Mesenchymal stem cell (in vitro differentiated cells and primary cell): ENCODE results near the gene KDELR3.

Experiments
- DNase-seq: peaks from one replicate; pipeline ENCODE4 v3.0.0-alpha.2; 2013
- H2AFZ ChIP-seq: one replicate; pipeline ENCODE4 v1.6.1; 2013; ENCODE audit warnings: low read depth, mild to moderate bottlenecking, control low read depth, inconsistent platforms, low read length, moderate library complexity
- H2AK5ac ChIP-seq: 2 replicates; pipeline ENCODE4 v1.6.1; 2013; ENCODE audit warnings: low read length, moderate library complexity, mild to moderate bottlenecking, inconsistent platforms; ENCODE audit not compliant: severe bottlenecking
- H2BK120ac ChIP-seq: one replicate; pipeline ENCODE4 v1.6.1; 2013; ENCODE audit warnings: low read depth, mild to moderate bottlenecking, inconsistent platforms, low read length, moderate library complexity
- H2BK12ac ChIP-seq, 2 experiments: one replicate each; pipeline ENCODE4 v1.6.1; 2013; ENCODE audit warnings: inconsistent platforms in 2 of 2, low read length in 2 of 2, mild to moderate bottlenecking in 2 of 2, moderate library complexity in 2 of 2, control low read depth in 1 of 2
- H2BK15ac ChIP-seq: one replicate; pipeline ENCODE4 v1.6.1; 2013; ENCODE audit warnings: mild to moderate bottlenecking, low read depth, inconsistent platforms; ENCODE audit not compliant: poor library complexity, severe bottlenecking
- H2BK5ac ChIP-seq: 2 replicates; pipeline ENCODE4 v1.6.1; 2013; ENCODE audit warnings: low read depth, mild to moderate bottlenecking, low read length, control low read depth, inconsistent platforms; ENCODE audit not compliant: poor library complexity, severe bottlenecking
- H3K14ac ChIP-seq, 2 experiments: one replicate each; pipeline ENCODE4 v1.6.1; 2013; ENCODE audit warnings: inconsistent platforms in 2 of 2, low read length in 2 of 2, control low read depth in 1 of 2, mild to moderate bottlenecking in 1 of 2, moderate library complexity in 1 of 2
- H3K18ac ChIP-seq, 2 experiments: one replicate each; pipeline ENCODE4 v1.6.1; 2013; ENCODE audit warnings: inconsistent platforms in 2 of 2, low read length in 2 of 2, control low read depth in 1 of 2, low read depth in 1 of 2, mild to moderate bottlenecking in 1 of 2
- H3K23ac ChIP-seq, 2 experiments: one replicate each; pipeline ENCODE4 v1.6.1; 2013; ENCODE audit warnings: inconsistent platforms in 2 of 2, low read length in 2 of 2, mild to moderate bottlenecking in 2 of 2, moderate library complexity in 2 of 2, control low read depth in 1 of 2
- H3K27ac ChIP-seq: 2 replicates; pipeline ENCODE4 v1.5.1; 2013; ENCODE audit warnings: mild to moderate bottlenecking, moderate library complexity, low read length, control low read depth, inconsistent platforms; ENCODE audit not compliant: poor library complexity, severe bottlenecking
- H3K27me3 ChIP-seq, 2 experiments: 2 replicates each; pipeline versions ENCODE4 v1.6.1 to v1.7.0; 2013; ENCODE audit warnings: low read length in 2 of 2, mild to moderate bottlenecking in 2 of 2, moderate library complexity in 2 of 2, control low read depth in 1 of 2, inconsistent platforms in 1 of 2; ENCODE audit not compliant: control insufficient read depth in 1 of 2, insufficient read depth in 1 of 2
- H3K36me3 ChIP-seq, 2 experiments: 2 replicates each; pipeline versions ENCODE4 v1.6.1 to v1.7.0; 2013; ENCODE audit warnings: low read length in 2 of 2, control low read depth in 1 of 2, inconsistent platforms in 1 of 2, low read depth in 1 of 2, mild to moderate bottlenecking in 1 of 2; ENCODE audit not compliant: insufficient read depth in 2 of 2, control insufficient read depth in 1 of 2
- H3K4ac ChIP-seq, 2 experiments: one replicate each; pipeline ENCODE4 v1.6.1; 2013; ENCODE audit warnings: inconsistent platforms in 2 of 2, low read length in 2 of 2, mild to moderate bottlenecking in 2 of 2, moderate library complexity in 2 of 2, control low read depth in 1 of 2, low read depth in 1 of 2
- H3K4me1 ChIP-seq: 2 replicates; pipeline ENCODE4 v1.6.1; 2013; ENCODE audit warnings: low read depth, low read length, control low read depth; ENCODE audit not compliant: control insufficient read depth, insufficient read depth
- H3K4me2 ChIP-seq: 2 replicates; pipeline ENCODE4 v1.6.1; 2013; ENCODE audit warnings: low read length, mild to moderate bottlenecking, inconsistent platforms; ENCODE audit not compliant: poor library complexity, severe bottlenecking
- H3K4me3 ChIP-seq, 2 experiments: 2 replicates each; pipeline versions ENCODE4 v1.5.1 to v1.7.0; 2013; ENCODE audit warnings: low read length in 2 of 2, mild to moderate bottlenecking in 2 of 2, control low read depth in 1 of 2, low read depth in 1 of 2; ENCODE audit not compliant: insufficient read depth in 1 of 2
- H3K79me1 ChIP-seq: replicated peaks from 2 replicates; pipeline ENCODE4 v1.6.1; 2013; ENCODE audit warnings: mild to moderate bottlenecking, control low read depth, low read length, inconsistent platforms; ENCODE audit not compliant: poor library complexity, severe bottlenecking
- H3K9ac ChIP-seq: 2 replicates; pipeline ENCODE4 v1.7.0; 2013; ENCODE audit warnings: mild to moderate bottlenecking, low read length, moderate library complexity
- H3K9me3 ChIP-seq: 2 replicates; pipeline ENCODE4 v1.7.0; 2013; ENCODE audit warnings: mild to moderate bottlenecking, low read length; ENCODE audit not compliant: control insufficient read depth
- H4K8ac ChIP-seq: one replicate; pipeline ENCODE4 v1.6.1; 2013; ENCODE audit warnings: inconsistent platforms, mild to moderate bottlenecking, low read length, moderate library complexity
- H4K91ac ChIP-seq: one replicate; pipeline ENCODE4 v1.6.1; 2013; ENCODE audit warnings: mild to moderate bottlenecking, low read length, inconsistent platforms
- WGBS: methylation state at CpG from one replicate; pipeline ENCODE4 v1.1.7; 2013; ENCODE audit warnings: mixed read lengths; 5-methylcytosine and 5-hydroxymethylcytosine counted together

The KDELR3 gene

GRCh38 chr22:38428714-38429113 is 39.2 kb upstream of the KDELR3 start:
- Histone ChIP-seq H3K23ac (no peak overlapping the region), H3K4me3 (no peak overlapping the region), H3K27ac (no peak overlapping the region), H3K79me1 (no peaks in the 10 kb centered on the region), H2BK15ac (no peak overlapping the region), H3K27me3 (peaks cover 0 to 22% of the 10 kb centered on the region in 2 experiments), H2BK120ac (no peak overlapping the region), H2BK5ac (no peak overlapping the region), H3K4ac (no peak overlapping the region), H3K36me3 (no peaks in the 10 kb centered on the region), H4K91ac (no peak overlapping the region), H3K9ac (no peak overlapping the region), H4K8ac (no peak overlapping the region), H3K4me2 (no peak overlapping the region), H2AK5ac (no peak overlapping the region), H2AFZ (no peak overlapping the region), H2BK12ac (no peak overlapping the region), H3K4me1 (peaks cover 15% of the 10 kb centered on the region), H3K9me3 (no peaks in the 10 kb centered on the region), H3K14ac (no peak overlapping the region), H3K18ac (no peak overlapping the region)
- 90% methylated on average over 2 of the region's 2 CpGs for WGBS
- DNase-seq: no peak

GRCh38 chr22:38429499-38430068 is 38.3 kb upstream of the KDELR3 start:
- Histone ChIP-seq H2BK12ac (no peak overlapping the region), H3K23ac (no peak overlapping the region), H3K9me3 (no peaks in the 10 kb centered on the region), H3K4ac (no peak overlapping the region), H3K36me3 (no peaks in the 10 kb centered on the region), H2BK15ac (no peak overlapping the region), H2AK5ac (no peak overlapping the region), H3K79me1 (no peaks in the 10 kb centered on the region), H3K4me3 (no peak overlapping the region), H3K4me1 (peaks cover 11% of the 10 kb centered on the region), H4K8ac (no peak overlapping the region), H3K4me2 (no peak overlapping the region), H3K14ac (no peak overlapping the region), H4K91ac (no peak overlapping the region), H3K27ac (no peak overlapping the region), H3K18ac (no peak overlapping the region), H2AFZ (peak overlapping the region; percentile 1), H3K27me3 (peaks cover 6 to 29% of the 10 kb centered on the region in 2 experiments), H2BK120ac (no peak overlapping the region), H3K9ac (no peak overlapping the region), H2BK5ac (no peak overlapping the region)
- 82% methylated on average over 16 of the region's 16 CpGs for WGBS
- peak; percentile 69 for DNase-seq

GRCh38 chr22:38431266-38432010 is 36.5 kb upstream of the KDELR3 start:
- H2AFZ ChIP-seq: no peak overlapping the region
- no peak overlapping the region for H3K14ac ChIP-seq
- H3K4me2 ChIP-seq: no peak overlapping the region
- H2AK5ac ChIP-seq: no peak overlapping the region
- H4K8ac ChIP-seq: no peak overlapping the region
- H3K4ac ChIP-seq: no peak overlapping the region
- H2BK15ac ChIP-seq: no peak overlapping the region
- no peaks in the 10 kb centered on the region for H3K79me1 ChIP-seq
- H3K27ac ChIP-seq: no peak overlapping the region
- H3K36me3 ChIP-seq: no peaks in the 10 kb centered on the region
- DNase-seq: no peak
- no peak overlapping the region for H3K18ac ChIP-seq
- 83% methylated on average over 12 of the region's 12 CpGs for WGBS
- H3K9ac ChIP-seq: no peak overlapping the region
- H3K27me3 ChIP-seq: peaks cover 6 to 39% of the 10 kb centered on the region in 2 experiments
- no peak overlapping the region for H2BK12ac ChIP-seq
- H3K23ac ChIP-seq: no peak overlapping the region
- no peak overlapping the region for H2BK5ac ChIP-seq
- H3K9me3 ChIP-seq: no peaks in the 10 kb centered on the region
- H4K91ac ChIP-seq: no peak overlapping the region
- H3K4me3 ChIP-seq: no peak overlapping the region
- H3K4me1 ChIP-seq: peaks cover 7% of the 10 kb centered on the region
- no peak overlapping the region for H2BK120ac ChIP-seq

GRCh38 chr22:38432264-38432663 is 35.6 kb upstream of the KDELR3 start:
- Histone ChIP-seq H2BK5ac (no peak overlapping the region), H3K14ac (no peak overlapping the region), H3K23ac (no peak overlapping the region), H2BK15ac (no peak overlapping the region), H2BK12ac (no peak overlapping the region), H3K4me1 (peaks cover 7% of the 10 kb centered on the region), H3K79me1 (no peaks in the 10 kb centered on the region), H2AFZ (no peak overlapping the region), H3K4me2 (no peak overlapping the region), H4K91ac (no peak overlapping the region), H4K8ac (no peak overlapping the region), H3K4ac (no peak overlapping the region), H3K36me3 (no peaks in the 10 kb centered on the region), H3K27ac (no peak overlapping the region), H3K18ac (no peak overlapping the region), H3K9ac (no peak overlapping the region), H3K9me3 (no peaks in the 10 kb centered on the region), H2BK120ac (no peak overlapping the region), H3K4me3 (no peak overlapping the region), H3K27me3 (peaks cover 6 to 42% of the 10 kb centered on the region in 2 experiments), H2AK5ac (no peak overlapping the region)
- DNase-seq: no peak
- 82% methylated on average over 1 of the region's 1 CpG for WGBS
